Endothelial cell of umbilical vein (primary cell): Measurements from ENCODE around the gene TOP3A. TPM values are rescaled to one million over a fixed set of nuclear protein-coding genes. Genes with fewer than 3 reads are reported as not detected.
A peak's percentile ranks its signal among the peaks of the same experiment; 100 is the strongest.

Source experiments
- BruUV-seq: library from RNA; stranded (reverse); fragments of 400-500 nt; replicated peaks from 2 replicates; lab custom pipeline; 2021; lab: Mats Ljungman, UMichigan
- CTCF ChIA-PET: fragments of 300-600, 350-600 bp; sonication (Branson Sonifier 250); formaldehyde crosslinking; loops from one replicate; lab custom pipeline; 2021; ENCODE audit warnings: antibody characterized with exemption, inconsistent platforms; lab: Charles Lee
- POLR2A ChIA-PET: fragments of 300-600, 350-600 bp; sonication (Branson Sonifier 250); formaldehyde crosslinking; loops from one replicate; lab custom pipeline; 2021; ENCODE audit warnings: antibody characterized with exemption, inconsistent platforms; lab: Charles Lee
- DNase-seq: peaks from one replicate; pipeline ENCODE4 v3.0.0-alpha.2; 2011; ENCODE audit warnings: low read depth, low spot score
- FAIRE-seq: peaks from 2 replicates; lab custom pipeline; 2011; peaks lifted over from hg19 to GRCh38; lab: Jason Lieb, UNC
- H2AFZ ChIP-seq: 2 replicates; pipeline ENCODE4 v1.6.0; 2012; ENCODE audit warnings: low read depth, low read length, control low read depth, inconsistent platforms
- H3K27ac ChIP-seq: 2 replicates; pipeline ENCODE4 v1.5.1; 2011; ENCODE audit warnings: low read depth, mild to moderate bottlenecking, control low read depth, low read length, moderate library complexity; ENCODE audit not compliant: insufficient read depth
- H3K27me3 ChIP-seq, 2 experiments: 2 replicates each; pipeline versions ENCODE4 v1.6.0 to v1.6.1; 2011; ENCODE audit warnings: low read length in 2 of 2, mixed read lengths in 1 of 2; ENCODE audit not compliant: control insufficient read depth in 2 of 2, insufficient read depth in 2 of 2
- H3K36me3 ChIP-seq, 2 experiments: 2 replicates in 1 of 2; 3 replicates in 1 of 2; pipeline ENCODE4 v1.5.1; 2011; ENCODE audit warnings: low read length in 2 of 2, mild to moderate bottlenecking in 1 of 2, moderate library complexity in 1 of 2; ENCODE audit not compliant: control insufficient read depth in 2 of 2, insufficient read depth in 2 of 2; ENCODE audit errors: extremely low read depth in 1 of 2
- H3K4me1 ChIP-seq: 3 replicates; pipeline ENCODE4 v1.5.1; 2011; ENCODE audit warnings: mild to moderate bottlenecking, low read length; ENCODE audit not compliant: control insufficient read depth, insufficient read depth; ENCODE audit errors: extremely low read depth
- H3K4me2 ChIP-seq: 2 replicates; pipeline ENCODE4 v1.6.1; 2011; ENCODE audit warnings: low read length, control low read depth, mixed read lengths; ENCODE audit not compliant: insufficient read depth
- H3K4me3 ChIP-seq, 3 experiments: fragments of 200-600 bp in 1 of 3; sonication (generic), shearing (Covaris generic) in 1 of 3; replicated peaks in 1 of 3; 2 replicates each; pipeline ENCODE4 v1.5.1; 2011 to 2016; ENCODE audit warnings: control low read depth in 3 of 3, low read length in 3 of 3, mild to moderate bottlenecking in 2 of 3, inconsistent platforms in 1 of 3, low read depth in 1 of 3, moderate library complexity in 1 of 3; ENCODE audit not compliant: insufficient read depth in 1 of 3
- H3K79me2 ChIP-seq: 2 replicates; pipeline ENCODE4 v1.6.0; 2012; ENCODE audit warnings: low read length, inconsistent platforms; ENCODE audit not compliant: control insufficient read depth, insufficient read depth
- H3K9ac ChIP-seq: replicated peaks from 2 replicates; pipeline ENCODE3; 2011; ENCODE audit warnings: low read length, control low read depth; ENCODE audit not compliant: insufficient read depth; ENCODE audit errors: extremely low read depth
- H3K9me1 ChIP-seq: replicated peaks from 3 replicates; pipeline ENCODE4 v1.6.0; 2011; ENCODE audit warnings: mild to moderate bottlenecking, low read length; ENCODE audit not compliant: control insufficient read depth, insufficient read depth; ENCODE audit errors: extremely low read depth
- H3K9me3 ChIP-seq: replicated peaks from 2 replicates; pipeline ENCODE4 v1.5.1; 2012; ENCODE audit warnings: low read length, inconsistent platforms; ENCODE audit not compliant: control insufficient read depth, insufficient read depth
- H4K20me1 ChIP-seq: replicated peaks from 2 replicates; pipeline ENCODE3; 2011; ENCODE audit warnings: mild to moderate bottlenecking, low read length; ENCODE audit not compliant: control insufficient read depth, insufficient read depth; ENCODE audit errors: extremely low read depth
- CTCF ChIP-seq, 2 donors: IDR thresholded peaks; 1 replicate in 1 of 2; 2 replicates in 1 of 2; pipeline ENCODE4 v1.5.1; 2011; ENCODE audit warnings: low read length in 2 of 2, mild to moderate bottlenecking in 2 of 2, moderate library complexity in 2 of 2, control low read depth in 1 of 2, inconsistent platforms in 1 of 2, low read depth in 1 of 2; ENCODE audit not compliant: insufficient read depth in 1 of 2; ENCODE audit errors: extremely low read depth in 1 of 2
- FOS ChIP-seq: IDR thresholded peaks from 2 replicates; pipeline ENCODE4 v1.6.1; 2011; ENCODE audit warnings: mild to moderate bottlenecking, low read length, moderate library complexity, borderline replicate concordance; ENCODE audit not compliant: insufficient read depth
- GATA2 ChIP-seq: IDR thresholded peaks from 2 replicates; pipeline ENCODE4 v1.7.0; 2011; ENCODE audit warnings: low read depth, mild to moderate bottlenecking, moderate library complexity, mixed read lengths, low read length; ENCODE audit not compliant: insufficient read length, insufficient read depth
- JUN ChIP-seq: IDR thresholded peaks from 2 replicates; pipeline ENCODE4 v1.6.1; 2011; ENCODE audit warnings: borderline replicate concordance, low read depth; ENCODE audit not compliant: insufficient read length, insufficient read depth
- MAX ChIP-seq: IDR thresholded peaks from 2 replicates; pipeline ENCODE4 v1.6.1; 2011; ENCODE audit not compliant: insufficient read depth, insufficient read length
- MYC ChIP-seq: IDR thresholded peaks from one replicate; pipeline ENCODE4 v1.6.1; 2011; ENCODE audit warnings: mild to moderate bottlenecking, low read depth, low read length
- POLR2A ChIP-seq: IDR thresholded peaks from 2 replicates; pipeline ENCODE4 v1.6.1; 2012; ENCODE audit warnings: low read depth, mild to moderate bottlenecking, control low read depth, low read length
- POLR2AphosphoS5 ChIP-seq: IDR thresholded peaks from 2 replicates; pipeline ENCODE4 v1.6.1; 2012; ENCODE audit warnings: low read depth, mild to moderate bottlenecking, control low read depth, low read length, moderate library complexity; ENCODE audit not compliant: insufficient read depth
- dilution Hi-C: fragments of 300-500 bp; cut with MboI; formaldehyde crosslinking; loops from one replicate; pipeline ENCODE4 v1.15.0; 2019; ENCODE audit warnings: low sequenced_read_pairs; ENCODE audit not compliant: extremely low pct_ligation_motif_present
- intact Hi-C: fragments of 100-400 bp; cut with micrococcal nuclease; formaldehyde crosslinking; loops from one replicate; pipeline ENCODE4 v1.10.0; 2022
- polyA plus RNA-seq, 4 experiments: library from polyadenylated mRNA; depleted of rRNA in 3 of 4; stranded (reverse) in 3 of 4; unstranded in 1 of 4; fragments of >200 nt; gene quantifications; 2 replicates each; pipeline versions ENCODE4 v1.2.1 to v1.2.3, GENCODE V29; 2011 to 2012; ENCODE audit warnings: missing spikeins in 1 of 4
- total RNA-seq: library from RNA; stranded (reverse); gene quantifications from 2 replicates; pipeline ENCODE4 v1.2.3, GENCODE V29; 2021

TOP3A gene
- total and polyA plus RNA-seq, 2 donors (not counting 3 experiments of a cell fraction or from before 2014, with no cell fraction given) = 20.4 to 53.1 TPM

GRCh38 chr17:18248300-18248731 lies 66.5 kb downstream of the TOP3A start:
- no TSS peak for BruUV-seq
- FAIRE-seq (peak; percentile 98), DNase-seq (peak; percentile 91)
- Histone ChIP-seq H3K9me3 (no peaks in the 10 kb centered on the region), H3K4me2 (no peak overlapping the region), H3K9ac (peak overlapping the region; percentile 25), H3K36me3 (peaks cover 17 to 58% of the 10 kb centered on the region in 2 experiments), H4K20me1 (no peaks in the 10 kb centered on the region), H3K4me3 (no peak overlapping the region), H3K4me1 (peaks cover 23% of the 10 kb centered on the region), H2AFZ (no peak overlapping the region), H3K27me3 (no peaks in the 10 kb centered on the region), H3K27ac (peak overlapping the region; percentile 82), H3K79me2 (no peaks in the 10 kb centered on the region), H3K9me1 (no peaks in the 10 kb centered on the region)
- dilution Hi-C loops (no loop called here), intact Hi-C loops (loop anchor here (5.0 kb wide), 1 partner anchor 54 kb away; no protein-coding TSS in a partner anchor)
- TF ChIP-seq FOS (no peak), MAX (peak; percentile 63), POLR2A (peak; percentile 52), CTCF (IDR thresholded peaks at IDR 0.05; ENCODE audit: extremely low read depth in 1 of 2, insufficient read depth in 1 of 2, low read depth in 1 of 2, low read length in 2 of 2) (peak; percentile 66 to 74), MYC (no peak), POLR2AphosphoS5 (peak; percentile 64), GATA2 (no peak), JUN (peak; percentile 42)
- CTCF ChIA-PET = interaction anchor here (0.6 to 2.5 kb wide), 20 partner anchors 9 to 248 kb away, joined by 3 to 13 read pairs (median 3); no protein-coding TSS in a partner anchor
- POLR2A ChIA-PET = interaction anchor here (1.3 kb wide), 1 partner anchor 23 kb away, joined by 4 read pairs; the partner anchor contains the start of gene LLGL1
